Sigmoid colon (tissue), 7 donors: Measurements from ENCODE around the gene RAB3A. TPM values are rescaled to one million over a fixed set of nuclear protein-coding genes. Genes with fewer than 3 reads are reported as not detected.

ENCODE experiments used
- DNase-seq: peaks from one replicate; pipeline ENCODE4 v3.0.0-alpha.2; 2019
- H3K27ac ChIP-seq, 4 donors: fragments of 200-600 bp; sonication (generic); one replicate each; pipeline ENCODE4 v1.5.1; 2016 to 2019; ENCODE audit warnings: mild to moderate bottlenecking in 1 of 4
- H3K27me3 ChIP-seq, 3 donors: fragments of 200-600 bp; sonication (generic); one replicate each; pipeline ENCODE4 v1.5.1; 2019; ENCODE audit warnings: mild to moderate bottlenecking in 1 of 3
- H3K36me3 ChIP-seq, 4 donors: fragments of 200-600 bp; sonication (generic); one replicate each; pipeline ENCODE4 v1.5.1; 2016 to 2019
- H3K4me1 ChIP-seq, 4 donors: fragments of 200-600 bp; sonication (generic); one replicate each; pipeline ENCODE4 v1.5.1; 2017 to 2019
- H3K4me3 ChIP-seq, 4 donors: fragments of 200-600 bp; sonication (generic); one replicate each; pipeline ENCODE4 v1.5.1; 2017 to 2019; ENCODE audit warnings: mild to moderate bottlenecking in 2 of 4, moderate library complexity in 1 of 4
- H3K9me3 ChIP-seq, 4 donors: fragments of 200-600 bp in 3 of 4; sonication (generic) in 3 of 4; one replicate each; pipeline versions ENCODE4 v1.5.1 to v1.6.1; 2013 to 2019
- EP300 ChIP-seq, 4 donors: sonication (generic); formaldehyde crosslinking; IDR thresholded peaks; one replicate each; pipeline ENCODE4 v1.6.1; 2017; ENCODE audit warnings: antibody characterized with exemption in 4 of 4
- POLR2A ChIP-seq, 2 donors: fragments of 450-650 bp; IDR thresholded peaks; one replicate each; pipeline ENCODE4 v1.6.1; 2016; ENCODE audit warnings: antibody characterized with exemption in 2 of 2, mild to moderate bottlenecking in 2 of 2, moderate library complexity in 2 of 2
- POLR2AphosphoS5 ChIP-seq, 4 donors: sonication (generic); formaldehyde crosslinking; IDR thresholded peaks; one replicate each; pipeline ENCODE4 v1.6.1; 2017; ENCODE audit warnings: antibody characterized with exemption in 4 of 4
- WGBS, 2 donors: extraction: QIAGEN DNeasy Blood & Tissue Kit; methylation state at CpG; one replicate each; pipeline ENCODE4 v1.1.7; 2013; 5-methylcytosine and 5-hydroxymethylcytosine counted together
- intact Hi-C: fragments of 100-400 bp; cut with DNase I; formaldehyde crosslinking; loops from one replicate; pipeline ENCODE4 v1.15.1; 2023
- polyA plus RNA-seq, 3 donors: library from polyadenylated mRNA; stranded (reverse); fragments of 200-250 nt; gene quantifications; one replicate each; pipeline ENCODE4 v1.2.3, GENCODE V29; 2013
- total RNA-seq, 4 donors: library from RNA; depleted of rRNA; stranded (reverse); fragments of >200 nt; gene quantifications; one replicate each; pipeline ENCODE4 v1.1.0, GENCODE V29; 2016
- TF ChIP-seq, protein P1 (sequence below), 4 experiments: fragments of 450-650 bp in 3 of 4; fragments of 200-600 bp in 1 of 4; IDR thresholded peaks; one replicate each; pipeline ENCODE4 v1.5.1; 2016 to 2019; ENCODE audit warnings: antibody characterized with exemption in 4 of 4, mild to moderate bottlenecking in 3 of 4, moderate library complexity in 2 of 4
- donor health status: healthy with polysubstance abuse.
- donor health status: Bipolar disorder and iron deficiency.
- donor health status: healthy.

The RAB3A gene, protein sequence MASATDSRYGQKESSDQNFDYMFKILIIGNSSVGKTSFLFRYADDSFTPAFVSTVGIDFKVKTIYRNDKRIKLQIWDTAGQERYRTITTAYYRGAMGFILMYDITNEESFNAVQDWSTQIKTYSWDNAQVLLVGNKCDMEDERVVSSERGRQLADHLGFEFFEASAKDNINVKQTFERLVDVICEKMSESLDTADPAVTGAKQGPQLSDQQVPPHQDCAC
- 1 to 10 TPM in 3 of 4 donors, under 1 TPM in 1; 0.66 to 2.9 (median 2.2) TPM for total RNA-seq
- 1 to 10 TPM; 2.1 to 4.8 (median 4.2) TPM for polyA plus RNA-seq

DNA sequence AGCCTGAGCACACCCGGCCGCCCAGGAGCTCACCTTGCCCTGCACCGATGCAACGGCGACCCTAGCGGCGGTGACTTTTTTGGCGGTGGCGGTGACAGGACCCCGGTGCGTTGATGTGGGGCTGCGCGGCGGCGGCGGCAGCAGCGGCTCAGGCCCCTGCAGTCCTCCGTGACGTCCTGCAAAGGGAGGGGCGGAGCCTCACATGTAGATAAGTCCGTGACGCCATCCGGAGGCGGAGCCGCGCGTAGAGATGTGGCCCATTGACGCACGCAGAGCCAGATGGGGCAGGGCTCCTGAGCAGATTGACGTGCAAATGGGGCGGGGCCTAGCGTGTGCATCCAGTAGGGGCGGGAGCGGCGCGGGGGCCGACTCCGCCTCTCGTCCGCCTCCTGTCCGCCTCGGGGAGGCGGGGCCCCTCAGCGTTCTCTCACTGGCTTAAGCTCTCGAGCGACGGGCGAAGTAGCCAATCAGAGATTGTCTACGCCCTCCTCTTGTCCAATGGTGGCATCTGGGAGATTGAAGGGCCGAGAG is at the start of gene RAB3A:
RAB3A (minus strand) TSS at position 180 of the 531 bp plus-strand sequence. CDS start 1,302 bp downstream, outside the sequence.
- Histone ChIP-seq H3K4me1 (peaks cover 0 to 37% (median 32%) of the 10 kb centered on the region in 4 donors), H3K36me3 (peaks cover 0 to 27% (median 5%) of the 10 kb centered on the region in 4 donors)

DNA sequence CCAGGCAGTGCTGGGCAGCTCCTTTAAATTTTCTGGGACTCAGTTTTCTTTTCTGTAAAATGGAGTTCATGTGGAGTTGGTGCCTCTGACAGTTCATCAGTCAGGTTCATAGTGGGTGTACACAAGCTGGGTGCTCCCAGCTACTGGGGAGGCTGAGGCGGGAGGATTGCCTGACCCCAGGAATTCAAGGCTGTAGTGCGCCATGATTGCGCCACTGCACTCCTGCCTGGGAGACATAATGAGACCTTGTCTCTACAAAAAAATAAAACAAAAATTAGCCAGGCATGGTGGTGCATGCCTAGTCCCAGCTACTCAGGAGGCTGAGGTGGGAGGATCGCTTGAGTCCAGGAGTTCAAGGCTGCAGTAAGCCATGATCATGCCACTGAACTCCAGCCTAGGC is 49.3 kb upstream of the RAB3A start:
- Histone ChIP-seq H3K36me3 (peaks cover 0 to 3% (median 0%) of the 10 kb centered on the region in 4 donors), H3K27ac (no peak overlapping the region), H3K4me1 (peaks cover 0 to 5% (median 2%) of the 10 kb centered on the region in 4 donors), H3K9me3 (no peaks in the 10 kb centered on the region), H3K27me3 (peaks cover 0 to 13% (median 5%) of the 10 kb centered on the region in 3 donors), H3K4me3 (no peak overlapping the region)
- TF ChIP-seq POLR2AphosphoS5 (IDR thresholded peaks at IDR 0.05) (no peak), POLR2A (IDR thresholded peaks at IDR 0.05) (no peak), EP300 (IDR thresholded peaks at IDR 0.05) (no peak)
- TF ChIP-seq, protein P1, sequence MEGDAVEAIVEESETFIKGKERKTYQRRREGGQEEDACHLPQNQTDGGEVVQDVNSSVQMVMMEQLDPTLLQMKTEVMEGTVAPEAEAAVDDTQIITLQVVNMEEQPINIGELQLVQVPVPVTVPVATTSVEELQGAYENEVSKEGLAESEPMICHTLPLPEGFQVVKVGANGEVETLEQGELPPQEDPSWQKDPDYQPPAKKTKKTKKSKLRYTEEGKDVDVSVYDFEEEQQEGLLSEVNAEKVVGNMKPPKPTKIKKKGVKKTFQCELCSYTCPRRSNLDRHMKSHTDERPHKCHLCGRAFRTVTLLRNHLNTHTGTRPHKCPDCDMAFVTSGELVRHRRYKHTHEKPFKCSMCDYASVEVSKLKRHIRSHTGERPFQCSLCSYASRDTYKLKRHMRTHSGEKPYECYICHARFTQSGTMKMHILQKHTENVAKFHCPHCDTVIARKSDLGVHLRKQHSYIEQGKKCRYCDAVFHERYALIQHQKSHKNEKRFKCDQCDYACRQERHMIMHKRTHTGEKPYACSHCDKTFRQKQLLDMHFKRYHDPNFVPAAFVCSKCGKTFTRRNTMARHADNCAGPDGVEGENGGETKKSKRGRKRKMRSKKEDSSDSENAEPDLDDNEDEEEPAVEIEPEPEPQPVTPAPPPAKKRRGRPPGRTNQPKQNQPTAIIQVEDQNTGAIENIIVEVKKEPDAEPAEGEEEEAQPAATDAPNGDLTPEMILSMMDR (IDR thresholded peaks at IDR 0.05) = no peak
- WGBS, 2 donors = 93 to 94% methylated on average over 4 of the region's 4 CpGs
- intact Hi-C loops = loop anchor here (2.0 kb wide), 1 partner anchor 138 kb away; no protein-coding TSS in a partner anchor
- DNase-seq = no peak

More for the DNA sequence above, at the start of gene RAB3A:
- 0 to 1% methylated on average over 50 of the region's 50 CpGs for WGBS, 2 donors
- intact Hi-C loops = loop anchor here (1.0 to 2.0 kb wide), 2 partner anchors 11 to 119 kb away; partner anchors contain the start of genes LSM4 and MPV17L2
- Histone ChIP-seq H3K9me3 (no peaks in the 10 kb centered on the region), H3K27me3 (no peaks in the 10 kb centered on the region), H3K4me3 (peak within 1 kb of the TSS; percentile 64 to 75 (median 73)), H3K27ac (peak within 1 kb of the TSS; percentile 95 to 98 (median 95))
- DNase-seq = peak; percentile 100
- TF ChIP-seq POLR2A (IDR thresholded peaks at IDR 0.05) (peak; percentile 83 to 87), POLR2AphosphoS5 (IDR thresholded peaks at IDR 0.05) (peak; percentile 93 to 96 (median 94)), EP300 (IDR thresholded peaks at IDR 0.05) (peak in 2 of 4 donors; percentile 48 to 86)
- TF ChIP-seq, protein P1 (IDR thresholded peaks at IDR 0.05) = no peak

DNA sequence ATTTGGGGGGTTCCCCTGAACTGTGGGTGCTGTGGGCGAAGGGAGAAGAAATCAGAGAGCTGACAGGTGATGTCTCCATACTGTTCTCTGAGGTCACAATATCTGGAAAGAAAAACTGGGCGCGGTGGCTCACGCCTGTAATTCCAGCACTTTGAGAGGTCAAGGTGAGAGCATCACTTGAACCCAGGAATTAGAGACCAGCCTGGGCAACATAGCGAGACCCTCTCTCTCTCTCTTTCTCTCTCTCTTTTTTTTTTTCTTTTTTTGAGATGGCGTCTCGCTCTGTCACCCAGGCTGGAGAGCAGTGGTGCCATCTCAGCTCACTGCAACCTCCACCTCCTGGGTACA is 48.5 kb upstream of the RAB3A start:
- TF ChIP-seq POLR2A (IDR thresholded peaks at IDR 0.05) (no peak), POLR2AphosphoS5 (IDR thresholded peaks at IDR 0.05) (no peak), EP300 (IDR thresholded peaks at IDR 0.05) (no peak)
- TF ChIP-seq, protein P1 (IDR thresholded peaks at IDR 0.05) = no peak
- intact Hi-C loops = loop anchor here (2.0 kb wide), 1 partner anchor 138 kb away; no protein-coding TSS in a partner anchor

DNA sequence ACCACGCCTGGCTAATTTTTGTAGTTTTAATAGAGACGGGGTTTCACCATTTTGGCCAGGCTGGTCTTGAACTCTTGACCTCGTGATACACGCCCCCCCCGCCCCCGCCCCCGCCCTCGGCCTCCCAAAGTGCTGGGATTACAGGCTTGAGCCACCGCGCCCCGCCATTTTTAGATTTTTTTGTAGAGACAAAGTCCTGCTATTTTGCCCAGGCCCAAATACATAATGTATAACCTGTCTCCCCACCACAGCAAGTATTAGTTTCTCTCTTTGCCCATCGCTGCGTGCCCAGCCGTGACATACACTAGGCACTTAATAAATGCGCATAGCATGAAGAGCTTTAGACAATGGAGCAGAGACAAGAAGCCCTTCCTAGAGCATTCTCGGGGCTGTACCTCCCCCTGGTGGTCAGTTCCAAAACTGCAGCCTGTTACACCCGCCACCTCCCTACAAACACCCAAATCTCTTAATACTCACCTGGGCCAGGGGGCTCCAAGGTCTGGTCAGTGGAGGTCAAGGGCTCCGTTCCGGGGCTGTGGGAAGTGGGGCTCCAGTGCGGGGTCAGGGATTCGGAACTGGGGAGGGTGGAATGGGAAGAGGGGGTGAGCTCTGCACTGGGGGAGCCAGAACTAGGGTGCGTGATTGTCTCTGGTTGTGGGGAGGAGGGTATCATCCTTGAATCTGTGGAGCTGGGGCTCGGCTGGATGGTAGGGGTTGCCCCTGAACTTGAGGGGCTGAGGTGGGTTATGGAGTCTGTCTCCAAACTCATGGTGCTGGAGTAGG is 47.9 kb upstream of the RAB3A start:
- 21 to 24% methylated on average over 23 of the region's 23 CpGs for WGBS, 2 donors
- intact Hi-C loops = loop anchor here (1.0 to 2.0 kb wide), 2 partner anchors 43 to 137 kb away; no protein-coding TSS in a partner anchor

More for the DNA sequence above, 48.5 kb upstream of the RAB3A start:
- H3K4me1 ChIP-seq = peaks cover 0 to 5% (median 2%) of the 10 kb centered on the region in 4 donors
- peaks cover 0 to 13% (median 5%) of the 10 kb centered on the region in 3 donors for H3K27me3 ChIP-seq
- DNase-seq = no peak
- 64 to 83% methylated on average over 7 of the region's 7 CpGs for WGBS, 2 donors
- H3K4me3 ChIP-seq = no peak overlapping the region
- H3K27ac ChIP-seq = no peak overlapping the region
- no peaks in the 10 kb centered on the region for H3K9me3 ChIP-seq
- peaks cover 0 to under 1% (median 0%) of the 10 kb centered on the region in 4 donors for H3K36me3 ChIP-seq

More for the DNA sequence above, 47.9 kb upstream of the RAB3A start:
- H3K27ac ChIP-seq = no peak overlapping the region
- H3K4me3 ChIP-seq = no peak overlapping the region
- H3K9me3 ChIP-seq = no peaks in the 10 kb centered on the region
- H3K36me3 ChIP-seq = no peaks in the 10 kb centered on the region
- TF ChIP-seq, protein P1 (IDR thresholded peaks at IDR 0.05) = peak; percentile 90 to 99 (median 96)
- TF ChIP-seq EP300 (IDR thresholded peaks at IDR 0.05) = no peak
- H3K4me1 ChIP-seq = peaks cover 0 to 5% (median 2%) of the 10 kb centered on the region in 4 donors
- peak; percentile 85 for DNase-seq
- peaks cover 0 to 13% (median 5%) of the 10 kb centered on the region in 3 donors for H3K27me3 ChIP-seq
